Neuronal stem cell (in vitro differentiated cells): ENCODE measurements around the gene STX1B.

Experiments used
- DNase-seq: peaks from one replicate; pipeline ENCODE4 v3.0.0-alpha.2; 2013; ENCODE audit warnings: low spot score
- H2AFZ ChIP-seq: one replicate; pipeline ENCODE4 v1.6.1; 2013; ENCODE audit warnings: mild to moderate bottlenecking, low read length, inconsistent platforms
- H2AK5ac ChIP-seq: 2 replicates; pipeline ENCODE4 v1.6.1; 2013; ENCODE audit warnings: low read depth, mild to moderate bottlenecking, inconsistent platforms, low read length, moderate library complexity, mixed read lengths
- H2BK120ac ChIP-seq: 2 replicates; pipeline ENCODE4 v1.6.1; 2013; ENCODE audit warnings: low read depth, mild to moderate bottlenecking, inconsistent platforms, low read length, moderate library complexity, mixed read lengths
- H2BK12ac ChIP-seq: one replicate; pipeline ENCODE4 v1.6.1; 2013; ENCODE audit warnings: low read length, inconsistent platforms
- H2BK15ac ChIP-seq: 2 replicates; pipeline ENCODE4 v1.6.1; 2013; ENCODE audit warnings: mild to moderate bottlenecking, low read length, inconsistent platforms, mixed read lengths
- H2BK5ac ChIP-seq: one replicate; pipeline ENCODE4 v1.6.1; 2013; ENCODE audit warnings: inconsistent platforms, mild to moderate bottlenecking, low read length, moderate library complexity
- H3K14ac ChIP-seq: one replicate; pipeline ENCODE4 v1.6.1; 2013; ENCODE audit warnings: low read length, inconsistent platforms
- H3K18ac ChIP-seq: 2 replicates; pipeline ENCODE4 v1.6.1; 2013; ENCODE audit warnings: low read length, inconsistent platforms
- H3K23ac ChIP-seq: 2 replicates; pipeline ENCODE4 v1.6.1; 2013; ENCODE audit warnings: low read depth, mild to moderate bottlenecking, mixed read lengths, low read length, inconsistent platforms; ENCODE audit not compliant: poor library complexity
- H3K27ac ChIP-seq: replicated peaks from 3 replicates; pipeline ENCODE4 v1.5.1; 2013; ENCODE audit warnings: low read length, inconsistent platforms
- H3K27me3 ChIP-seq, 3 experiments: 2 replicates each; pipeline ENCODE4 v1.6.1; 2013; ENCODE audit warnings: low read length in 3 of 3, mild to moderate bottlenecking in 2 of 3, inconsistent platforms in 1 of 3, low read depth in 1 of 3, mixed read lengths in 1 of 3, moderate library complexity in 1 of 3; ENCODE audit not compliant: control insufficient read depth in 3 of 3, insufficient read depth in 3 of 3
- H3K36me3 ChIP-seq, 2 donors: replicated peaks in 1 of 2; 2 replicates each; pipeline ENCODE4 v1.6.1; 2013; ENCODE audit warnings: low read length in 2 of 2; ENCODE audit not compliant: control insufficient read depth in 2 of 2, insufficient read depth in 2 of 2
- H3K4ac ChIP-seq: 2 replicates; pipeline ENCODE4 v1.6.1; 2013; ENCODE audit warnings: inconsistent platforms, mild to moderate bottlenecking, low read length, moderate library complexity
- H3K4me1 ChIP-seq, 2 donors: 1 replicate in 1 of 2; 2 replicates in 1 of 2; pipeline ENCODE4 v1.6.1; 2013; ENCODE audit warnings: low read length in 2 of 2, low read depth in 1 of 2; ENCODE audit not compliant: control insufficient read depth in 2 of 2, insufficient read depth in 1 of 2
- H3K4me2 ChIP-seq: one replicate; pipeline ENCODE4 v1.6.1; 2013; ENCODE audit warnings: mild to moderate bottlenecking, low read length, inconsistent platforms; ENCODE audit not compliant: insufficient read depth, poor library complexity, severe bottlenecking
- H3K4me3 ChIP-seq, 2 donors: 2 replicates each; pipeline ENCODE4 v1.5.1; 2013; ENCODE audit warnings: low read length in 2 of 2, mild to moderate bottlenecking in 2 of 2, inconsistent platforms in 1 of 2, moderate library complexity in 1 of 2
- H3K79me1 ChIP-seq: one replicate; pipeline ENCODE4 v1.6.1; 2013; ENCODE audit warnings: low read depth, mild to moderate bottlenecking, inconsistent platforms, low read length, moderate library complexity
- H3K9ac ChIP-seq: one replicate; pipeline ENCODE4 v1.6.1; 2013; ENCODE audit warnings: mild to moderate bottlenecking, low read depth, low read length, inconsistent platforms; ENCODE audit not compliant: poor library complexity
- H3K9me3 ChIP-seq, 2 donors: replicated peaks in 1 of 2; 2 replicates each; pipeline versions ENCODE3 to v1.6.1; 2013; ENCODE audit warnings: low read length in 2 of 2, mild to moderate bottlenecking in 2 of 2, inconsistent platforms in 1 of 2, low read depth in 1 of 2, mixed read lengths in 1 of 2, moderate library complexity in 1 of 2; ENCODE audit not compliant: control insufficient read depth in 2 of 2, insufficient read depth in 1 of 2
- H4K8ac ChIP-seq: one replicate; pipeline ENCODE4 v1.6.1; 2013; ENCODE audit warnings: low read depth, mild to moderate bottlenecking, inconsistent platforms, low read length, moderate library complexity
- H4K91ac ChIP-seq: one replicate; pipeline ENCODE4 v1.6.1; 2013; ENCODE audit warnings: low read length, low read depth, mild to moderate bottlenecking, inconsistent platforms; ENCODE audit not compliant: poor library complexity
- WGBS, 2 donors: extraction: QIAGEN DNeasy Blood & Tissue Kit; methylation state at CpG; one replicate each; pipeline ENCODE4 v1.1.7; 2013; ENCODE audit warnings: missing lambda C conversion rate in 2 of 2, mixed read lengths in 1 of 2; ENCODE audit not compliant: insufficient read length in 2 of 2, insufficient replicate concordance in 1 of 2; ENCODE audit errors: extremely low coverage in 2 of 2; 5-methylcytosine and 5-hydroxymethylcytosine counted together

The STX1B gene

DNA sequence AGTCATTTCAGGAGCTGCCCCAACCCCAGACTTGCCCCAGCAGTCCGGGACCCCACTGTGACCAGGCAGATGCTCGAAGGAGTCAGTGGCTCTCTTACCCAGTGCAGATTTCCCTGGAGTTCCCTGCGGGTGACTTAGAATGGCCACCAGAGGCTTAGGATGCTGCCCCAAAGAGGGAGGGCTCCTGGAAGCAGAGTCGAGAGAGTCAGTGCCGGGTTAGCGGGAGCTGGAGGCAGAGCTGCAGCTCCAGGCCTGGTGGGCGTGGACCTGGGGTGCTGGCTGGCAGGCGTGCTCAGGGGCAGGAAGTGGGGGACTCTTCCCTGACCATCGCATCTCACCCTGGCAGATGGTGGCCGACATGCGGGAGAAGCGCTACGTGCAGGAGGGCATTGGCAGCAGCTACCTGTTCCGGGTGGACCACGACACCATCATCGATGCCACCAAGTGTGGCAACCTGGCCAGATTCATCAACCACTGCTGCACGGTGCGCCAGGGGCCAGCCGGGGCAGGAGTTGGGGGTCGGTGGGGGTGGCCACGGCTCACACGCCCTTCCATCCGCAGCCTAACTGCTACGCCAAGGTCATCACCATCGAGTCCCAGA is 27.0 kb downstream of the STX1B start:
- no peak overlapping the region for H3K4me3 ChIP-seq
- no peak overlapping the region for H2AFZ ChIP-seq
- H3K4me1 ChIP-seq = peaks cover 4 to 5% of the 10 kb centered on the region in 2 donors
- no peaks in the 10 kb centered on the region for H3K27me3 ChIP-seq
- H3K4ac ChIP-seq = no peak overlapping the region
- H4K8ac ChIP-seq = no peak overlapping the region
- DNase-seq = no peak
- H3K79me1 ChIP-seq = peaks cover 5% of the 10 kb centered on the region
- no peak overlapping the region for H2BK15ac ChIP-seq
- no peak overlapping the region for H3K14ac ChIP-seq
- no CpG with 5 or more reads among the region's 25 CpGs for WGBS, 2 donors
- H3K27ac ChIP-seq = no peak overlapping the region
- H4K91ac ChIP-seq = no peak overlapping the region
- H2AK5ac ChIP-seq = no peak overlapping the region
- H3K9ac ChIP-seq = no peak overlapping the region
- H3K9me3 ChIP-seq = no peaks in the 10 kb centered on the region
- H3K4me2 ChIP-seq = no peak overlapping the region
- H3K23ac ChIP-seq = no peak overlapping the region
- H3K18ac ChIP-seq = no peak overlapping the region
- peak overlapping the region; percentile 31 for H2BK12ac ChIP-seq
- no peak overlapping the region for H2BK120ac ChIP-seq
- H3K36me3 ChIP-seq = peaks cover 41 to 58% of the 10 kb centered on the region in 2 donors
- peak overlapping the region; percentile 53 for H2BK5ac ChIP-seq

DNA sequence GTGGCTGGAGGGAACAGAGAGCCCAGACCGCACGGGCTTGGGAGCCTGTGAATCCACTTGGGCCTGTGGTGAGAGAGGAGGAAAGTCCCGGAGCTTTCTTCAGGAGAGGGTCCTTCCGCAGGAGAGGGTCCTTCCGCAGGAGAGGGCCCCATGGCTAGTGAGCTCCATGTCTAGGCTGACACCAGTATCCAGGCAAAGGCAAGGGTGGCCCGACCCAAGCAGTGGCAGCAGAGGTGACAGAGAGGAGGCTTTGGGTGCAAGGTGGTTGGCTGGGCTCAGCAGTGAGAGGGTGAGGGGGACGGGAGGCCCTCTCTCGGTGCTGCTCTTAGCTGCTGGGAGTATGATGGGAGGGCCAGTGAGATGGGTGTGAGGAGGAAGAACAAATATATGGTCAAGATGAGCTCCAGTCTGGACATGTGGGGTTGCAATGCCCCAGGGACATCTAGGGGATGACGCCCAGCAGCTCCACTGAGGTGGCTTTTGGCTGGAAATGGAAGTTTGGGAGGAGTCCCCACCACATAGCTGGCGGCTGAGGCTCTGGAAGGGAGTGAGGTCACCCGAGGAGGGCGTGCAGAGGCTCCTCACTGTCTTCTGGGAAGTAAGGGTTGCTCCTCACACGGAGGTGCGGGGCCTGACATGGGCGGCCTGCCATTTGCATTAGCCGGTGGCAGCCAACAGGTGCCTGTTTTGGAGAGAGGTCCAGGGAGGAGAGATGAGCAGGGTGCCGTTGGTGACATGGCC is 27.7 kb downstream of the STX1B start:
- no peak overlapping the region for H2AFZ ChIP-seq
- H3K4me1 ChIP-seq = peaks cover 4 to 5% of the 10 kb centered on the region in 2 donors
- DNase-seq = no peak
- no peak overlapping the region for H2BK15ac ChIP-seq
- H2BK12ac ChIP-seq = no peak overlapping the region
- H4K8ac ChIP-seq = no peak overlapping the region
- no peak overlapping the region for H3K4ac ChIP-seq
- H2BK5ac ChIP-seq = no peak overlapping the region
- no peak overlapping the region for H3K23ac ChIP-seq
- H3K18ac ChIP-seq = no peak overlapping the region
- no peak overlapping the region for H4K91ac ChIP-seq
- H3K14ac ChIP-seq = no peak overlapping the region
- no peak overlapping the region for H2BK120ac ChIP-seq
- H3K4me3 ChIP-seq = no peak overlapping the region
- WGBS, 2 donors = no CpG with 5 or more reads among the region's 17 CpGs
- H3K36me3 ChIP-seq = peaks cover 45 to 64% of the 10 kb centered on the region in 2 donors
- no peak overlapping the region for H3K9ac ChIP-seq
- H3K4me2 ChIP-seq = no peak overlapping the region
- H3K27me3 ChIP-seq = no peaks in the 10 kb centered on the region
- H3K27ac ChIP-seq = no peak overlapping the region
- H3K9me3 ChIP-seq = no peaks in the 10 kb centered on the region
- H3K79me1 ChIP-seq = peaks cover 5% of the 10 kb centered on the region
- H2AK5ac ChIP-seq = no peak overlapping the region

DNA sequence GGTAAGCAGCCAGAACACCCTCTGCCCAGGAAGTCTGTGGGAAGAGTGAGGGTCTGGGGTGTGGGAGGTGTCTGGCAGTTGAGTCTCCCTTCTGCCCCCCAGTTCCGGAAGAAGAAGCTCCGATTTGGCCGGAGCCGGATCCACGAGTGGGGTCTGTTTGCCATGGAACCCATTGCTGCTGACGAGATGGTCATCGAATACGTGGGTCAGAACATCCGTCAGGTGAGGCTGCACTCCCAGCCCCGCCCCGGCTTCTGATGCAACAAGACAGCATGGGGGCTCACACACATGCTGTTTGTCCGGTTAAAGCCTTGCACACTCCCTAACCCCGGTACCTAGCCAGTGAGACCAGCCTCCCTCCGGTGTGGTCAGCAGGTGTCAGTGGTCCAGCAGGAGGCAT is 29.5 kb downstream of the STX1B start:
- no peak overlapping the region for H2BK120ac ChIP-seq
- H3K9ac ChIP-seq = no peak overlapping the region
- H3K27me3 ChIP-seq = no peaks in the 10 kb centered on the region
- no peak overlapping the region for H2BK15ac ChIP-seq
- peaks cover 4 to 5% of the 10 kb centered on the region in 2 donors for H3K4me1 ChIP-seq
- no peak overlapping the region for H2AFZ ChIP-seq
- no peak overlapping the region for H3K4me3 ChIP-seq
- no peak overlapping the region for H2AK5ac ChIP-seq
- no peak overlapping the region for H2BK5ac ChIP-seq
- no peak overlapping the region for H4K91ac ChIP-seq
- no peak overlapping the region for H2BK12ac ChIP-seq
- no peak overlapping the region for H3K18ac ChIP-seq
- H3K4me2 ChIP-seq = no peak overlapping the region
- no peak overlapping the region for H3K23ac ChIP-seq
- DNase-seq = no peak
- H3K14ac ChIP-seq = no peak overlapping the region
- peaks cover 5% of the 10 kb centered on the region for H3K79me1 ChIP-seq
- H3K27ac ChIP-seq = no peak overlapping the region
- WGBS, 2 donors = no CpG with 5 or more reads among the region's 14 CpGs
- no peaks in the 10 kb centered on the region for H3K9me3 ChIP-seq
- peaks cover 56 to 81% of the 10 kb centered on the region in 2 donors for H3K36me3 ChIP-seq
- H3K4ac ChIP-seq = no peak overlapping the region
- H4K8ac ChIP-seq = no peak overlapping the region

DNA sequence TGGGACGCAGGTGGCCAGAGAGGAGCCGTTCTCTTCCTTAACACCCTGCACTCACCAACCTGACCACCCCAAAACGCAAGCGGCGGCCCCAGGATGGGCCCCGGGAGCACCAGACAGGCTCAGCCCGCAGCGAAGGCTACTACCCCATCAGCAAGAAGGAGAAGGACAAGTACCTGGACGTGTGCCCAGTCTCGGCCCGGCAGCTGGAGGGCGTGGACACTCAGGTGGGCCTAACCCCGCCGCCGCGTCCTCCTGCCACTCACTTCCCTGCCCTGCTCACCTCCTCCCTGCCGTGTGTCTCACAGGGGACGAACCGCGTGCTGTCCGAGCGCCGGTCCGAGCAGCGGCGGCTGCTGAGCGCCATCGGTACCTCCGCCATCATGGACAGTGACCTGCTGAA is 30.0 kb downstream of the STX1B start:
- H4K91ac ChIP-seq = no peak overlapping the region
- WGBS, 2 donors = no CpG with 5 or more reads among the region's 29 CpGs

More for the DNA sequence above, 30.0 kb downstream of the STX1B start:
- Histone ChIP-seq H3K23ac (no peak overlapping the region), H3K4me3 (no peak overlapping the region), H3K4ac (no peak overlapping the region), H3K79me1 (peaks cover 5% of the 10 kb centered on the region), H2BK12ac (peak overlapping the region; percentile 10), H3K14ac (no peak overlapping the region), H3K4me2 (no peak overlapping the region), H2BK15ac (no peak overlapping the region), H3K36me3 (peaks cover 59 to 86% of the 10 kb centered on the region in 2 donors), H3K27ac (no peak overlapping the region), H4K8ac (no peak overlapping the region), H3K27me3 (no peaks in the 10 kb centered on the region), H2BK5ac (no peak overlapping the region), H3K9ac (no peak overlapping the region), H3K18ac (no peak overlapping the region), H3K4me1 (peaks cover 3 to 5% of the 10 kb centered on the region in 2 donors), H3K9me3 (no peaks in the 10 kb centered on the region), H2AFZ (no peak overlapping the region), H2AK5ac (no peak overlapping the region), H2BK120ac (no peak overlapping the region)
- no peak for DNase-seq
